Panc1 (cell line): ENCODE measurements around the gene PIAS4. TPM values are rescaled to one million over a fixed set of nuclear protein-coding genes. Genes with fewer than 3 reads are reported as not detected.

Experiments used
- ATAC-seq: fragments of 200-7000 bp; cut with Tn5 transposase; 2 replicates; pipeline ENCODE4 v1.9.1; 2020; ENCODE audit warnings: mild to moderate bottlenecking, moderate library complexity
- BruUV-seq: library from RNA; stranded (reverse); fragments of 400-500 nt; replicated peaks from 2 replicates; lab custom pipeline; 2021; lab: Mats Ljungman, UMichigan
- CTCF ChIA-PET: fragments of 300-600 bp; sonication (Branson Sonifier 250); formaldehyde crosslinking; loops from one replicate; lab custom pipeline; 2022; ENCODE audit warnings: antibody characterized with exemption; lab: Charles Lee
- POLR2A ChIA-PET: fragments of 300-600 bp; sonication (Branson Sonifier 250); formaldehyde crosslinking; loops from one replicate; lab custom pipeline; 2022; ENCODE audit warnings: antibody characterized with exemption; lab: Charles Lee
- DNase-seq: peaks from one replicate; pipeline ENCODE4 v3.0.0-alpha.2; 2010; ENCODE audit warnings: low read depth, low spot score
- H3K27ac ChIP-seq: 2 replicates; pipeline ENCODE4 v1.5.1; 2011; ENCODE audit warnings: mild to moderate bottlenecking, low read length, inconsistent platforms
- H3K27me3 ChIP-seq: fragments of 200-500 bp; sonication (Bioruptor generic); 2 replicates; pipeline ENCODE4 v1.6.0; 2014; ENCODE audit warnings: low read length, inconsistent platforms; ENCODE audit not compliant: control insufficient read depth, insufficient read depth
- H3K36me3 ChIP-seq: fragments of 200-500 bp; sonication (Bioruptor generic); 2 replicates; pipeline ENCODE4 v1.5.1; 2014; ENCODE audit warnings: inconsistent platforms, mild to moderate bottlenecking, low read length, moderate library complexity; ENCODE audit not compliant: control insufficient read depth, insufficient read depth
- H3K4me1 ChIP-seq: 2 replicates; pipeline ENCODE4 v1.5.1; 2011; ENCODE audit warnings: inconsistent platforms, mild to moderate bottlenecking, low read length, moderate library complexity; ENCODE audit not compliant: control insufficient read depth, insufficient read depth
- H3K4me3 ChIP-seq, 2 experiments: 2 replicates each; pipeline ENCODE4 v1.5.1; 2011 to 2012; ENCODE audit warnings: low read depth in 2 of 2, low read length in 2 of 2, mild to moderate bottlenecking in 2 of 2, inconsistent platforms in 1 of 2, moderate library complexity in 1 of 2
- H3K9me3 ChIP-seq: fragments of 200-500 bp; sonication (Bioruptor generic); 2 replicates; pipeline ENCODE4 v1.5.1; 2014; ENCODE audit warnings: low read depth, mild to moderate bottlenecking, inconsistent platforms, low read length, moderate library complexity; ENCODE audit not compliant: control insufficient read depth, insufficient read depth
- POLR2AphosphoS5 ChIP-seq: IDR thresholded peaks from 2 replicates; pipeline ENCODE4 v1.6.1; 2012; ENCODE audit warnings: mild to moderate bottlenecking, low read depth, low read length, moderate library complexity
- SIN3A ChIP-seq: IDR thresholded peaks from 2 replicates; pipeline ENCODE4 v1.6.1; 2012; ENCODE audit warnings: low read depth, mild to moderate bottlenecking, low read length, moderate library complexity, borderline replicate concordance; ENCODE audit not compliant: insufficient read depth
- TCF7L2 ChIP-seq: IDR thresholded peaks from 2 replicates; pipeline ENCODE4 v1.6.1; 2011; ENCODE audit warnings: mild to moderate bottlenecking, low read depth, low read length, inconsistent platforms
- in situ Hi-C: cut with HindIII; loops from 2 replicates; pipeline ENCODE4 v1.10.0; 2016; ENCODE audit warnings: low sequenced_read_pairs, low pct_unique_long_range_greater_than_20kb
- intact Hi-C: fragments of 100-400 bp; cut with micrococcal nuclease; formaldehyde crosslinking; loops from one replicate; pipeline ENCODE4 v1.10.0; 2022; ENCODE audit not compliant: unreplicated experiment
- total RNA-seq: library from RNA; stranded (reverse); gene quantifications from one replicate; pipeline ENCODE4 v1.2.1, GENCODE V29; 2021; ENCODE audit not compliant: unreplicated experiment
- TF ChIP-seq, protein P1 (sequence below), 2 experiments: IDR thresholded peaks; 2 replicates each; pipeline ENCODE4 v1.6.1; 2011 to 2012; ENCODE audit warnings: low read depth in 2 of 2, control low read depth in 1 of 2, low read length in 1 of 2, mild to moderate bottlenecking in 1 of 2, moderate library complexity in 1 of 2; ENCODE audit not compliant: insufficient read depth in 1 of 2
- TF ChIP-seq, protein P2 (sequence below): fragments of 450-650 bp; IDR thresholded peaks from 2 replicates; pipeline ENCODE4 v1.5.1; 2017; ENCODE audit warnings: mild to moderate bottlenecking

Gene PIAS4
- total RNA-seq, 1 experiment from 2014 or later = 36.7 TPM

DNA sequence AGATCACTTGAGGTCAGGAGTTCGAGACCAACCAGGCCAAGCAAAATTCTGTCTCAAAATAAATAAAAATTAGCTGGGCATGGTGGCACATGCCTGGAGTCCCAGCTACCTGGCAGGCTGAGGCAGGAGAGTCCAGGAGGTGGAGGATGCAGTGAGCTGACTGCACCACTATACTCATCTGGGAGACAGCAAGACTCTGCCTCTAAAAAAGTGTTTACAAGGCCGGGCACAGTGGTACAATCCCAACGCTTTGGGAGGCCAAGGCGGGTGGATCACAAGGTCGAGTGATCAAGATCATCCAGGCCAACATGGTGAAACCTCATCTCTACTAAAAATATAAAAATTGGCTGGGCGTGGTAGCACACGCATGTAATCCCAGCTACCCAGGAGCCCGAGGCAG is 32.4 kb upstream of the PIAS4 start:
- in situ Hi-C loops (no loop called here), intact Hi-C loops (no loop called here)
- H3K27ac ChIP-seq = no peak overlapping the region
- H3K4me3 ChIP-seq = no peak overlapping the region
- H3K36me3 ChIP-seq = peaks cover 10% of the 10 kb centered on the region
- no peak for TF ChIP-seq SIN3A
- no peak for TF ChIP-seq TCF7L2
- TF ChIP-seq, protein P1, sequence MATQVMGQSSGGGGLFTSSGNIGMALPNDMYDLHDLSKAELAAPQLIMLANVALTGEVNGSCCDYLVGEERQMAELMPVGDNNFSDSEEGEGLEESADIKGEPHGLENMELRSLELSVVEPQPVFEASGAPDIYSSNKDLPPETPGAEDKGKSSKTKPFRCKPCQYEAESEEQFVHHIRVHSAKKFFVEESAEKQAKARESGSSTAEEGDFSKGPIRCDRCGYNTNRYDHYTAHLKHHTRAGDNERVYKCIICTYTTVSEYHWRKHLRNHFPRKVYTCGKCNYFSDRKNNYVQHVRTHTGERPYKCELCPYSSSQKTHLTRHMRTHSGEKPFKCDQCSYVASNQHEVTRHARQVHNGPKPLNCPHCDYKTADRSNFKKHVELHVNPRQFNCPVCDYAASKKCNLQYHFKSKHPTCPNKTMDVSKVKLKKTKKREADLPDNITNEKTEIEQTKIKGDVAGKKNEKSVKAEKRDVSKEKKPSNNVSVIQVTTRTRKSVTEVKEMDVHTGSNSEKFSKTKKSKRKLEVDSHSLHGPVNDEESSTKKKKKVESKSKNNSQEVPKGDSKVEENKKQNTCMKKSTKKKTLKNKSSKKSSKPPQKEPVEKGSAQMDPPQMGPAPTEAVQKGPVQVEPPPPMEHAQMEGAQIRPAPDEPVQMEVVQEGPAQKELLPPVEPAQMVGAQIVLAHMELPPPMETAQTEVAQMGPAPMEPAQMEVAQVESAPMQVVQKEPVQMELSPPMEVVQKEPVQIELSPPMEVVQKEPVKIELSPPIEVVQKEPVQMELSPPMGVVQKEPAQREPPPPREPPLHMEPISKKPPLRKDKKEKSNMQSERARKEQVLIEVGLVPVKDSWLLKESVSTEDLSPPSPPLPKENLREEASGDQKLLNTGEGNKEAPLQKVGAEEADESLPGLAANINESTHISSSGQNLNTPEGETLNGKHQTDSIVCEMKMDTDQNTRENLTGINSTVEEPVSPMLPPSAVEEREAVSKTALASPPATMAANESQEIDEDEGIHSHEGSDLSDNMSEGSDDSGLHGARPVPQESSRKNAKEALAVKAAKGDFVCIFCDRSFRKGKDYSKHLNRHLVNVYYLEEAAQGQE (IDR thresholded peaks at IDR 0.05; ENCODE audit: insufficient read depth in 1 of 2, low read depth in 2 of 2, low read length in 1 of 2) = no peak
- TF ChIP-seq POLR2AphosphoS5 = no peak
- TF ChIP-seq, protein P2, sequence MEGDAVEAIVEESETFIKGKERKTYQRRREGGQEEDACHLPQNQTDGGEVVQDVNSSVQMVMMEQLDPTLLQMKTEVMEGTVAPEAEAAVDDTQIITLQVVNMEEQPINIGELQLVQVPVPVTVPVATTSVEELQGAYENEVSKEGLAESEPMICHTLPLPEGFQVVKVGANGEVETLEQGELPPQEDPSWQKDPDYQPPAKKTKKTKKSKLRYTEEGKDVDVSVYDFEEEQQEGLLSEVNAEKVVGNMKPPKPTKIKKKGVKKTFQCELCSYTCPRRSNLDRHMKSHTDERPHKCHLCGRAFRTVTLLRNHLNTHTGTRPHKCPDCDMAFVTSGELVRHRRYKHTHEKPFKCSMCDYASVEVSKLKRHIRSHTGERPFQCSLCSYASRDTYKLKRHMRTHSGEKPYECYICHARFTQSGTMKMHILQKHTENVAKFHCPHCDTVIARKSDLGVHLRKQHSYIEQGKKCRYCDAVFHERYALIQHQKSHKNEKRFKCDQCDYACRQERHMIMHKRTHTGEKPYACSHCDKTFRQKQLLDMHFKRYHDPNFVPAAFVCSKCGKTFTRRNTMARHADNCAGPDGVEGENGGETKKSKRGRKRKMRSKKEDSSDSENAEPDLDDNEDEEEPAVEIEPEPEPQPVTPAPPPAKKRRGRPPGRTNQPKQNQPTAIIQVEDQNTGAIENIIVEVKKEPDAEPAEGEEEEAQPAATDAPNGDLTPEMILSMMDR = no peak
- ChIA-PET POLR2A (no interaction called here), CTCF (no interaction called here)
- no TSS peak for BruUV-seq
- no peaks in the 10 kb centered on the region for H3K9me3 ChIP-seq
- H3K4me1 ChIP-seq = no peaks in the 10 kb centered on the region
- ATAC-seq (no peak), DNase-seq (no peak)
- H3K27me3 ChIP-seq = no peaks in the 10 kb centered on the region

GRCh38 chr19:3975637-3976087 is 31.9 kb upstream of the PIAS4 start:
- DNase-seq (no peak), ATAC-seq (no peak)
- in situ Hi-C loops (no loop called here), intact Hi-C loops (no loop called here)
- ChIA-PET CTCF (no interaction called here), POLR2A (interaction anchor here (0.7 kb wide), 1 partner anchor 278 kb away, joined by 9 read pairs; no protein-coding TSS in a partner anchor)
- H3K4me3 ChIP-seq = no peak overlapping the region
- TF ChIP-seq TCF7L2 = no peak
- TF ChIP-seq, protein P2 = no peak
- TF ChIP-seq SIN3A = no peak
- TF ChIP-seq, protein P1 (IDR thresholded peaks at IDR 0.05; ENCODE audit: insufficient read depth in 1 of 2, low read depth in 2 of 2, low read length in 1 of 2) = no peak
- TF ChIP-seq POLR2AphosphoS5 = no peak
- H3K27me3 ChIP-seq = no peaks in the 10 kb centered on the region
- peaks cover 15% of the 10 kb centered on the region for H3K36me3 ChIP-seq
- H3K4me1 ChIP-seq = no peaks in the 10 kb centered on the region
- no peaks in the 10 kb centered on the region for H3K9me3 ChIP-seq
- BruUV-seq = no TSS peak
- H3K27ac ChIP-seq = no peak overlapping the region
